Pancreas (tissue), 10 donors: Measurements from ENCODE around the gene STOML2. TPM values are rescaled to one million over a fixed set of nuclear protein-coding genes. Genes with fewer than 3 reads are reported as not detected.

Experiments used
- ATAC-seq, 4 donors: fragments of 200-7000 bp; cut with Tn5 transposase; one replicate each; pipeline versions ENCODE4 v1.8.0 to v1.9.1; 2020; ENCODE audit warnings: mild to moderate bottlenecking in 4 of 4, moderate library complexity in 4 of 4
- DNase-seq, 6 donors: peaks; one replicate each; pipeline ENCODE4 v3.0.0-alpha.2; 2020
- FAIRE-seq: peaks from 2 replicates; lab custom pipeline; 2012; peaks lifted over from hg19 to GRCh38; lab: Jason Lieb, UNC
- H3K27ac ChIP-seq, 4 donors: fragments of 200-600 bp; sonication (generic); 1 replicate in 3 of 4; 2 replicates in 1 of 4; pipeline versions ENCODE4 v1.5.0 to v1.8.0; 2020
- H3K27me3 ChIP-seq, 4 donors: fragments of 200-600 bp; one replicate each; pipeline ENCODE4 v1.8.0; 2021
- H3K36me3 ChIP-seq, 3 donors: fragments of 200-600 bp; sonication (generic) in 1 of 3; one replicate each; pipeline versions ENCODE4 v1.5.0 to v1.8.0; 2020 to 2021
- H3K4me1 ChIP-seq, 3 donors: fragments of 200-600 bp; one replicate each; pipeline ENCODE4 v1.8.0; 2021
- H3K4me3 ChIP-seq, 4 donors: fragments of 200-600 bp; sonication (generic) in 2 of 4; one replicate each; pipeline versions ENCODE4 v1.5.0 to v1.8.0; 2020 to 2021
- H3K9me3 ChIP-seq, 4 donors: fragments of 200-600 bp; one replicate each; pipeline ENCODE4 v1.8.0; 2021
- CTCF ChIP-seq, 4 donors: fragments of 200-600 bp; sonication (generic) in 3 of 4; IDR thresholded peaks; one replicate each; pipeline versions ENCODE4 v1.5.0 to v1.8.0; 2021; ENCODE audit warnings: antibody characterized with exemption in 4 of 4
- WGBS, 2 donors: extraction: QIAGEN DNeasy Blood & Tissue Kit; methylation state at CpG; one replicate each; pipeline ENCODE4 v1.1.7; 2013; 5-methylcytosine and 5-hydroxymethylcytosine counted together
- intact Hi-C, 3 donors: fragments of 100-400 bp; cut with DNase I; formaldehyde crosslinking; loops; one replicate each; pipeline versions ENCODE4 v1.11.1 to v1.14.2; 2022
- polyA plus RNA-seq, 2 donors: library from polyadenylated mRNA; stranded (reverse); fragments of 200-250 nt; gene quantifications; one replicate each; pipeline ENCODE4 v1.2.3, GENCODE V29; 2013
- total RNA-seq, 6 donors: library from RNA; stranded (reverse); fragmentation: NEBNext Ultra II Directional in 4 of 6; extraction: Animal tissue kit (Norgen Biotek cat#: 25700) in 4 of 6; gene quantifications; one replicate each; pipeline versions ENCODE4 v1.2.1 to v1.2.4, GENCODE V29; 2021 to 2023
- donor health status: healthy with polysubstance abuse.
- donor health status: DM: no; HTN: no; CAD: no; lungs with moderate emphysema.
- donor health status: DM: no; HTN: no; CAD: no.
- donor health status: control.
- donor health status: control.
- donor health status: Bipolar disorder and iron deficiency.
- donor health status: DM: yes; HTN: yes; CAD: no.
- donor health status: DM: no; HTN: no; CAD: no.
- donor health status: DM: no; HTN: no; CAD: no.
- donor health status: DM: yes; HTN: yes; CAD: no.

STOML2 gene
- total and polyA plus RNA-seq, 8 donors: 31.2 to 57.6 (median 45.1) TPM

- H3K4me1 ChIP-seq: peaks cover 0 to 23% (median 13%) of the 10 kb centered on the region in 3 donors
- DNase-seq: peak; percentile 96 to 99 (median 96)
- no peaks in the 10 kb centered on the region for H3K9me3 ChIP-seq
- peak within 1 kb of the TSS; percentile 22 to 51 (median 44) for H3K4me3 ChIP-seq
- no peaks in the 10 kb centered on the region for H3K27me3 ChIP-seq
- peak within 1 kb of the TSS; percentile 47 to 71 (median 60) for H3K27ac ChIP-seq
- 0% methylated on average over 50 to 54 of the region's 54 CpGs for WGBS, 2 donors
- H3K36me3 ChIP-seq: no peaks in the 10 kb centered on the region
- intact Hi-C loops: loop anchor here in 1 of 3 donors (5.0 kb wide), 1 partner anchor 146 kb away; no protein-coding TSS in a partner anchor
- FAIRE-seq: no peak
- no peak for TF ChIP-seq CTCF (IDR thresholded peaks at IDR 0.05)
- ATAC-seq: peak; percentile 76 to 83 (median 78)
Measured at GRCh38 chr9:35115680-35116538, 13.0 kb upstream of the STOML2 start, which contains the start of gene ATOSB. TSS of gene ATOSB (minus strand) at chr9:35115862. CDS start at chr9:35108274, 7,588 bp downstream.

- ATAC-seq (no peak), FAIRE-seq (no peak), DNase-seq (peak in 3 of 6 donors; percentile 60 to 66 (median 60))
- Histone ChIP-seq H3K27ac (peak overlapping the region in 3 of 4 donors; percentile 47 to 71 (median 70)), H3K4me1 (peaks cover 0 to 31% (median 15%) of the 10 kb centered on the region in 3 donors), H3K36me3 (no peaks in the 10 kb centered on the region), H3K9me3 (no peaks in the 10 kb centered on the region), H3K4me3 (peak overlapping the region; percentile 22 to 51 (median 44)), H3K27me3 (no peaks in the 10 kb centered on the region)
- TF ChIP-seq CTCF (IDR thresholded peaks at IDR 0.05): no peak
- 14 to 20% methylated on average over 12 of the region's 12 CpGs for WGBS, 2 donors
- intact Hi-C loops: loop anchor here in 1 of 3 donors (5.0 kb wide), 1 partner anchor 147 kb away; no protein-coding TSS in a partner anchor
Measured at GRCh38 chr9:35114840-35115628, 12.1 kb upstream of the STOML2 start.

DNA sequence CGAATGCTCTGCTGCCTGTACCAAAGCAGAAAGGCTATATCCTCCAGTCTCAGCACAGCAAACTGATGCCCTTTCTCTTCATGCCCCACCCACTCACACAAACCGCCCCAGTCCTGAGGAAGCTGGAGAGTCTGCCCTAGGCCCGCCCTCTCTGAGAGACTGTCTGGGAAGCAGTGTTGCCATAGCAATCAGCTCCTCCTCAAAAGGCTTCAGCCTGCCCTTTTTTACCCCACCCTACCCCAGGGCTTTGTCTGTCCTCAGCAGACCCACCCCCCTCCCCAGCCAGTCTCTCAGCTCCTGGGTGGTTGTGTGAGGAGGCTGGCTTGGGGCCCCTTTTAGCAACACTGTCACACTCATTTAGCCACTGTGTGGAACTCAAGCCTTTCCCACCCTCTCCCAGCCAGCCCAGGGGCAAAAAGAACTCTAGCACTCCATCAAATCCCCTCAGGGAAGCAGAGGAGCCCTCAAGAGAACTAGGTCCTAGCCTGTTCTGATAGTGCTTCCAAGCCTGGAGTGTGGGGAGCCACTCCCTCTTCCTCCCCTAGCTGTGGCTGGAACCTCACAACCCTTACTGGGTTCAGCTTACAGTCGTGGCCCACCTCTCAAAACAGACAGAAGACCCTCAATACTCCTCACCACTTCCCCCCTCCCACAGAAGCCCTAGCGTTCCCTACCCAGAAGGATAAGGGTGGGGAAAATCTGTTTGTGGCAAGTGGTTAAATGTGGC is 11.3 kb upstream of the STOML2 start:
- FAIRE-seq (no peak), DNase-seq (peak in 1 of 6 donors; percentile 70), ATAC-seq (peak in 1 of 4 donors; percentile 1)
- no peaks in the 10 kb centered on the region for H3K36me3 ChIP-seq
- intact Hi-C loops: no loop called here
- H3K27ac ChIP-seq: peak overlapping the region in 2 of 4 donors; percentile 70 to 71
- H3K4me1 ChIP-seq: peaks cover 0 to 31% (median 15%) of the 10 kb centered on the region in 3 donors
- H3K4me3 ChIP-seq: peak overlapping the region in 2 of 4 donors; percentile 49 to 51
- TF ChIP-seq CTCF (IDR thresholded peaks at IDR 0.05): no peak
- WGBS, 2 donors: 28 to 33% methylated on average over 5 of the region's 5 CpGs
- no peaks in the 10 kb centered on the region for H3K9me3 ChIP-seq
- no peaks in the 10 kb centered on the region for H3K27me3 ChIP-seq

GRCh38 chr9:35112257-35113020 is 9.5 kb upstream of the STOML2 start:
- H3K36me3 ChIP-seq: peaks cover 0 to 9% (median 0%) of the 10 kb centered on the region in 3 donors
- H3K27me3 ChIP-seq: no peaks in the 10 kb centered on the region
- no peak for FAIRE-seq
- 83 to 84% methylated on average over 3 of the region's 3 CpGs for WGBS, 2 donors
- intact Hi-C loops: no loop called here
- no peak for DNase-seq
- no peaks in the 10 kb centered on the region for H3K9me3 ChIP-seq
- no peak for TF ChIP-seq CTCF (IDR thresholded peaks at IDR 0.05)
- peak overlapping the region in 1 of 4 donors; percentile 77 for H3K4me3 ChIP-seq
- no peak for ATAC-seq
- peak overlapping the region in 3 of 4 donors; percentile 3 to 70 (median 61) for H3K27ac ChIP-seq
- H3K4me1 ChIP-seq: peaks cover 0 to 31% (median 15%) of the 10 kb centered on the region in 3 donors
